HG02623 (cell line): ENCODE measurements around the gene TSFM.
"Not testable (repeated sequence)": the region's sequence is repeated elsewhere in the genome, so short reads cannot be mapped to it uniquely, and the experiment has no call there.

Experiments
- ATAC-seq: cut with Tn5 transposase; IDR thresholded peaks from one replicate; pipeline ENCODE4 v1.9.1; 2021; ENCODE audit warnings: moderate library complexity; ENCODE audit not compliant: unreplicated experiment

TSFM gene

DNA sequence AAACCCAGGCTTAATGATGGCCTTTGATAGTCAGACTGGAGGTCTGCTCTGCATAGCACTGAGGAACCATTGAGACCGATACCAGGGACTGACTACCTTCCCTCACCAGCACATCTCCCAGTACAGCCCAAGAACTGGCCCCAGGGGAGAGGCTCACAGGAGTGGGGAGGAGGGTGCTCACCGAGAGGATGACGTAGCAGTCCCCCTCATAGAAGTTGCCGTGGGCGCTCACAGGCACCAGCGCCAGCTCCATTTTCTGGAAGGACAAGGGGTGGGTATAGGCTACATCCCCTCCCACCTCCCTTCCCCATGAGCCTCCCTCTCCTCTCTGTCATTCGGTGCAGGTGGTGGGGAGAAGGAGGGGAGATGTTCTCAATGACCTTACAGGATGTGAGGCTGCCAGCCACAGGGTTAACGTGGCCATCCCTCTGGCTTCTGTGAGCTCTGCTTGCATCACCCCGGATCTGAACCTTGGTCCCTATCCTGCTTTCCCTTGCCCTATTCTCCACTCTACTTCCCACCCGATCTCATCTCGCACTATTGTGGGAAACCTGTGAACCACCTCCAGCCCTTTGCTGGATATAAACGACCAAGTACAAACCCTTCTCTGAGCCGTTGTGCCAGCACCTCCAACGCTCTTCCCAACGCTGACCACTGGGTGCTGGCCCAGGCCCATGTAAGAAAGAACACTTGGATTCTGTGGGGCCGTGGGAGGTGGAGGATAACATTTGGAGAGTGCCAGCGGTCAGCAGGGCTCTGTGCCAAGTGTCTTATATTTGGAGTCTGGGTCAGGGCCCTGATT is 31.6 kb downstream of the TSFM start:
- ATAC-seq = no peak

DNA sequence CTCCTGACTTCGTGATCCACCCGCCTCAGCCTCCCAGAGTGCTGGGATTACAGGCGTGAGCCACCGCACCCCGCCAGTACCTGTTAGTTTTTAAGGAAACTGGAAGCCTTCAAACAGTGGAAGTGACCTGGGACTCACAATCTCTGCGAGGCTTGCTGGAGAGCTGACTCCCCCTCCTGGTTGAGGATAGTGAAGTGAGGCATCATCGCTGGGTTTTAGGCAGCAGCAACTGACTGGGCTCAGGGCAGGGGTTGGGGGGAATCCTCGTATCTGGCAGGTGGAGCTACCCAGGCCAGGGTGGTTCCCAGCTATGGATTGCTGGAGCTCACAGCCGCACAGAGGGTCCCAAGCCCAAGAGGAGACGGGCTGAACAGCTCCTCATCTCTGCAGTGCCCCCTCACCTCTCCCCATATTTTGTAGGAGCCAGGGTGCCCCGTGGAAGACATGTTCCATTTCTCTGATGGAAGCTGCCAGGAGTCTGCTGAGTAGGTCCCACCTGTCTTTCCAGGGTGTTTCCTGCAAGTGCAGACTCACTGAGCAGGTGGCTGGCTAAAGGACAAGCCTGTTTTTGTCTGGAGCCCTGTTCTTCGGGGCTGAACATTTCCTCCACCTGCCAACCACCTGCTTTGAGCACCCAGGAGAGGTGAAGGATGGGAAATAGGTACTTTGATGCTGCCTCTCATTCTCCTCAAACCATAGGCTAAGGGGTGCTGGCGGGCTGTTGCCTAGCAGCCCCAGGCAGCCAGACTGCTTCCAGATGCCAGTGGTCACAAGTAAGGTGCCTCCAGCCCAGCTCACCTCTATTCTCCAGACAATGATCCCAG is 32.8 kb downstream of the TSFM start:
- ATAC-seq = no peak

DNA sequence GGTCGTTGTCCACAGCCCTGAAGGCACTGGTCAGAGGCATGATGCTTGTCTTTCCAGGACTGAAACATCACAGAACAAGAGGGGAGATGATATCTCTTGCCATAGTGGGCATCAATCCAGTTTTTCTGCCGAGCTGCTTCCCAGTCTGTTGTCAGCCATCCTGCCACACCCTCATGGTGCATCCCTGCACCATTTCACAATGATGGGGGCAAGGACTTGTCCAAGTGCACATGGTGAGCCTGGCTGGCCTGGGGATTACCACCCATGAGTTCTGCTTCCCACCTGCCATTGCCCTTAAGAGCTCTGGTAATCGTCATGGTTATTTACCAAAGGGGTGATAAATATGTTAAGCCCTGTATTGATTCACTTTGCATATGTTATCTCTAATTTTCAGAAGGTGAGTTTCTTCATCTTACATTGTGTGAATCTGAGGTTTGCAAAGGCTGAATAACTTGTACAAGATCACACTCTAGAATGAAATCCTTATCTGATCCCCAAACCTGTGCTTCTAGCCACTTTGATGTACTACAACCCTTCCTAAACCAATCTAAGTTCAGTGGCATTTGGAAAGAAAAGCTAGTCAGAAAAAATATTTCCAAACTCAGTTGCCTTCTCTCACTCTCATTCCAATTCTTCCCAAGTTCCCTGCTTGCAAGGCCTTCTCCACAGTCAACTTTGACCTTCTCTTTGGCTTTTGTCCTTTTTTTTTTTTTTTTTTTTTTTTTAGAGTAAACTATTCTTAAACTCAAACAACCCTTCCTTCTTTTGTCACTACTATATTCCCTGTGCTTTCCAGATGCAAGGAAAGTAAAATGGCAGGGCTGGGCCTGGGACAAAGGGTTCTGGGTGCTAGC is 33.6 kb downstream of the TSFM start:
- no peak for ATAC-seq

DNA sequence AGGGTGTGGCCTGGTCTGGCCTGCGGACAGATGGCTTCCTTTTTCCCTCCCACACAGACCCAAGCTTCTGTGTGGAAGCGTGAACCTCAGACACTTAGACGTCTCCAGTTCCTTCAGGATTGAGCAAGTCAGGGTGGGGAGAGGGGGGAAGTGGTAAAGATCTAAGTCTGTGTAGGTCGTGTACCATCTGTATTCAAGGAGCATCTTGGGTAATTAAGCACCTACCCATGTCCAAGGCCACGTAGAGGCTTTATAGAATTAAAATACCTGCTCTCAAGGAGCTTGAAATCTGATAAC is 34.2 kb downstream of the TSFM start:
- ATAC-seq = no peak

DNA sequence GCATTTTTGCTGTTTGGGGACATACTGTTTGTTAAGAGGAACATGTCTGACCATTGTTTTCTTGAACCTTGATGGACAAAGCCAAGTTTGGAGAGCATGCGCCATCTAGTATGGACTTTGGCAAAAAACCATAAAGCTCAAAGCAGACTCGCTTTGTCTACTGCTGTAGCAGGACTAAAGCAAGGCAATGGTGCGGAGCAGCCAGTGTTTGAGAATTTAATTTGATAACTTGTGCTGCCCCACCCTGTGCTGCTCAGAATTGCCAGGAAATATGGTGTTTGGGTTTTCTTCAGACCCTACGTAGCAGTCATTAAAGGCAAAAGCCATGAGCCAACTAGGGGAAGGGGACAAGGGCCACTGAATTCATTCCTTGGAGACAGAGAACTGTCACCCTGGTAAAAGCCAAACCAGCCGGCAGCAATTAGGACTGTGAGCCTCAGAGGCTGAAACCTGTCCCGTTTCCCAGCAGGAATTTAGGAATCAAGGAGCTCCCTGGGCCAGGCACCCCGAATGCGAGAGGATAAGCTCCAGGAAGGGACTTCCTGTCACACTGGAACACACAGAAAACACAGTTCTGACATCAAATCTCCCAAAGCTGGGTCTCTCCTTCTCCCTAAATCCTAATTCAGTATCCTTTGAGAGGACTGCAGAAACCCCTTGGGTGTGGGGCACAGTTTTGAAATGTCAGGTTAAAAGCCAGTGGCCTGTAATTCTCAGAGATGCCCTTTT is 34.8 kb downstream of the TSFM start:
- ATAC-seq = no peak

DNA sequence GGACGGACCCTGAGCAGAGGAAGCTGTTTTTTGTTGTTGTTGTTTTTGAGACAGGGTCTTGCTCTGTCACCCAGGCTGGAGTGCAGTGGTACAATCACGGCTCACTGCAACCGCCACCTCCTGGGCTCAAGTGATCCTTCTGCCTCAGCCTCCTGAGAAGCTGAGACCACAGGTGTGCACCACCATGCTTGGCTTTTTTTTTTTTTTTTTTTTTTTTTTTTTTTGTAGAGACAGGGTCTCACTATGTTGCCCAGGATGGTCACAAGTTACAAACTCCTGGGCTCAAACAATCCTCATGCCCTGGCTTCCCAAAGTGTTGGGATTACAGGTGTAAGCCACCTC is 35.4 kb downstream of the TSFM start:
- ATAC-seq = not testable (repeated sequence)

DNA sequence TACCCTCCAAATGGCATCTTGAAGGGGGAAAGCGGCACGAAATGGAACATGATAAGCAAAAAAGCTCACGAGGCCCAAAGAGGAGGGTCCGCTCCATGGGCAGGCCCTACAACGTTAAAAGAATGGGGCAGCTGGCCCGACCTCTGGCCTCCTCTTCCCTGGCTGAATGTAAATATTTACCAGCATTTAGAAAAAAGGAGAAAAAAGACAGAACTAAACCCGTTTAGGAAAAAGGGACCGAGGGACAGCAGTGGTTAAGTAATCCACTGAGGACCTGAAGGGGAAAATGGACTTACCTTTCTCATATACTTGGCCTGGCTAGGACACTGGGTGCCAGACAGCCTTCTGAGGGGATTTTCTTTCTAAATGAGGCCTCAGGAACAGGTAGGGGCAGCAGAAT is 37.5 kb downstream of the TSFM start:
- not testable (repeated sequence) for ATAC-seq

DNA sequence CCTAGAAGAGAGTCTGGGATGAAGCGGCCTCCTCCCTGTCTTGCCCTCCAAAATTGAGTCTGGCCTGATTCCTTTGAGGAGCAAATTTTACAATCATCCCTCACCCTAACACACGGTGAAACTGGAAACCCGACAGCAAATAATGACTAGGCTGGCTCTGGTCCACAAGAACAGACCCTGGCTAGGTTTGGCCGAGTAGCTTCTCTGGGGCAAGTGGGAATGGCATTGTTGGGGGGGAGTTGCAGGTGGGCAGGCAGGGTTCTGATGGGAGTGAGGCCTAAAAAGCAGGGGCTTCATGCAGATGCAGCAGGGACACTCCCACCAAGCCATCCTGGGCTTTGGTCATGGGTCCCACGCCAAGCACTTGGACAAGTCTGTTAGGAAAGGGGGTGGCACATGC is 38.4 kb downstream of the TSFM start:
- not testable (repeated sequence) for ATAC-seq

DNA sequence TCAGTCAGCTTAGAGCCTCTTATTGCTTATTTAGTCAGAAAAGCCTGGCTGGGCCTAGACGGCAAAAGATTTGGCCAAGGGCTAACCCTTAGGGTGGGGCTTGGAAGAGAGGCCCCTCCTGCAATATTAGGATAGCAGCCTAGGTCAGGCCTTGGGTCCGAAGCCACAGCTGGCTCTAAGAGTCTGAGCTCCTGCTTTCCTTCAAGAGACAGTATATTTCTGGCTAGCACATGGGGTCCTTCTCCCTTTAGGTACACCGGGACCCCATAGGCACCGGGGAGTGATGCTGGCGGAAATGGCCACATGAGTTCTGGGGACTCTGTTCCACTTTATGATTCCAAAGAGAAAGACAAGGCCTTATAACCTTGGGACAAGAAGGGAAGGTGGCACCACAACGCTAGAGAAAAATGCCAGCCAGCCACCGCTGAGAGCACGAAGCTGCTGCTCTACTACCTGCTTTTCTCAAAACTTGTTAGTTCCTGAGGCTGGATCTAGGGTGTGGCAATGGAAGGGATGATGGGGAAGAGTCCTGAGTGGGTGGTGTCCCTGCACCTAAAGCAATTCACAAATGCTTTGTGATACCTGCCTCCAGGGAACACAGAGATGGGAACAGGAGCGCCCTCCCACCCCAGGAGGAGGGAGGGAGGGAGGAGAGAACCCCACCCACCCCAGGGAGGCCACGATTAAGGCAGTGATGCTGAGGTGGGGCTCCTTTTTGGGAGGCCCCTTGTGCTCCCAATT is 39.1 kb downstream of the TSFM start:
- ATAC-seq = no peak

DNA sequence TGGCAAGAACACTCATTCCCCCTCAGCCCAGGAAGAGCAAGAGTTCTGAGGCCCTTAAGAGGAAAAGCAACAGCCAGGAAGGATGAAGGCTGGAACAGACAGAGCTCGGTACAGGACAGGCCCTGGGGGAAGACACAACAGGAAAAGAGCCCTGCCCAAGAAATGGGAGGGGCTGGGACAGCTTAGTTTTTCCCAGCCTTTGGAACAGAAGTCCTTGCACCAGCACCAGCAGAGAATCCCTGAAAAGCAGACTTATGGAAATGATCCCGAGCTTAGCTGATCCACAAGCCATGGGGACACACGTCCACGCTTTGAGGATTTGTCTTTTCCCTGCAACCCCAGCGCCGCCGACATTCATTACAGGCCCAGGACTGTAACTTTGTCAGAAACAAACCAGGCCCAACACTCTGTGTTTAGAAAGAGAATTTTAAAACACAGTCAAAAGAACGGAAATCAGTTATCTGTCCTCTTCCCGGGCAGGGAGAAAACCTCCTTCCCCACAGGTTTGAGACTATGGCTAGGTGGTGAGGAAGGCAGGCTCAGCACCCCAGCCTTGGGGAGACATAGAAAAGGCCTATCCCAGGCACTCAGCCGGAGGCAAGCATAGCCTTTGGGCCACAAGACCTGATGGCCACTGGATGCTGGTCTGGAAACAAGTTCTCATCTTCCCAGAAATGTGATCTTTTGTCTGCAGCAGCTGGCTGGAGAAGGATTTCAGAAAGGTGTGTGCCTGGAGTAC is 40.0 kb downstream of the TSFM start:
- ATAC-seq = no peak

DNA sequence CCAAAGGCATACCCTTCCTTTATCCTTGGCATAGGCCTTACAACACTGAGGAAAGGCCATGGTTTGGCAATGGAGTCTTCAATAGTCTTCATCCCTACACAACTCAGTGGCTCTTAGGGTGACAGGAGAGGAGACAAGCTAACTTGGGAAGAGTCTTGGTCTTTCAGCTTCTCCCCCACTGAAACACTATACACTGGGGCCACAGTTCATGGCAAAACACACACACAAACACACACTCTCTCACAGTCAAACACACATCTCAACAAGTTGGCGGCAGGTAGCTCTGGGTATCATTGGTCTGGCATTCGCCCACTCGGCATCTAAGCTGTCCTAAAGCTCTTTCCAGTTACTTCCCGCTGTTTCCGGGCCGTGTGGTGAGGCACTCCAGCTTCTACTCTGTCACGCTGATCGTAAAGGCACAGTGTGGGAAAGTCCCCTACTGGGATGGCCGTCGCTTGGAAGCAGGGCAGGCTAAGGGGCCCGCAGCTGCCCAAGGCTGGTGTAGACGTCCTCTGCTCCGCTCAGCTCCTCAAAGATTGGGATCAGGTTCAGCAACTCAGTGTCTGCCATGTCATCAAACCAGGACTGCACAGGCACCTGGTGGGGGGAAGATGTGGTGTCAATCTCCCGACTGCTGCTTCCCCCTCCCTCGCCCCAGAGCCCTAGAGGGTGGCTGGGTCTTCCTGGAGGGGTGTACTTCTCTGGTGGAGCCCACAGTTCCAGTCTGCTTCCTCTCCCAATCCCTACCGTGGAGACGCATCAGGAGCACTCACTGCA is 40.7 kb downstream of the TSFM start:
- no peak for ATAC-seq

DNA sequence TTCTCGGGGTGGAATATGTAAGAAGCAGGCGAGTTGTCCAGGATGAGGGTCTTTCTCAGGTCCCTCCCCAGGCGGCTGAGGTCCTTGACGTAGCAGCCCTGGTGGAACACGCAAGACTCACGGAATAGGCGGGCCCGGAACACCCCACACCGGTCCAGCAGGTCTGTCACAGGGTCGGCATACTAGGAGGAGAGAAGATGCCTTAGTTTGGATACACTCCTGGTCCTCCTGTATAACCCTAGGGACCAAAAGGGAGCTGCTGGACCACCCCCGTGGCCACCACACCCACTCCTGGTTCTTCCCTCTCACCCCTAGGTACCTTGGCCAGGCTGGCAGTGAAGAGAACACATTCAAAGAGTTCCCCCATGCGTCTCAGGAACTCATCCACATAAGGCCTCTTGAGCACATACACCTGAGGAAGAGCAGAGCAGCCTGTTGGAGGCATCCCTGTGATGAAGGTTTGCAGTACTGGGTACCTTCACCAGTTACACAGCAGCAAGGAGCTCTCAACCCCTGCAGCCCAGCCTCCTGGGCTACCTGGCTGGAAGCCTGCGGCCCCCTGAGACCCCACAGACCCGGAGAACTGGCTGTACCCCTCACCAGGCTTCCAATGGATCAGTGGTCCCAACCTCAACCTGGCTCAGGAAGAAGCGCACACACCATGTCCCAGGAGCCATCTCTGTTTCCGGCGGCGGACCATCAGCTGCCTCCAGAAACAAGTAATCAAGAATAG is 41.5 kb downstream of the TSFM start:
- no peak for ATAC-seq

DNA sequence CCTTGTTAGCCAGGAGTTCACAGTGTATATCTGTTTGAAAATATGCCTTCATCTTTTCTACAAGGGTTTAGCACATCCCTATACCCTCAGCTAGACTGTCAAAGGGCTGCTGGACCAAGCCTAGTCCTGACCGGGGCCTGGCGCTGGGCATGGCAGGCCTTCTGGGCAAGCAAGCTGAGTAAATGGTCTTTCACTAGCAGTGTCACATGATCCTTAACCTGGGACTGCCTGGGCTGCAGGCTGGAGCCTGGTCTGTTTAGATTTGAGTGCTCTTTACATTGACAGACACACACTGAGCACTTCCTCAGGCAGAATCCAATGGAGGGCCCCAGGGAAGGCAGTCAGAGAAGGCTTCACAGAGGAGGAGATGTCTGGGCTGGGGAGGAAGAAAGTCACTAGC is 42.9 kb downstream of the TSFM start:
- ATAC-seq = no peak

DNA sequence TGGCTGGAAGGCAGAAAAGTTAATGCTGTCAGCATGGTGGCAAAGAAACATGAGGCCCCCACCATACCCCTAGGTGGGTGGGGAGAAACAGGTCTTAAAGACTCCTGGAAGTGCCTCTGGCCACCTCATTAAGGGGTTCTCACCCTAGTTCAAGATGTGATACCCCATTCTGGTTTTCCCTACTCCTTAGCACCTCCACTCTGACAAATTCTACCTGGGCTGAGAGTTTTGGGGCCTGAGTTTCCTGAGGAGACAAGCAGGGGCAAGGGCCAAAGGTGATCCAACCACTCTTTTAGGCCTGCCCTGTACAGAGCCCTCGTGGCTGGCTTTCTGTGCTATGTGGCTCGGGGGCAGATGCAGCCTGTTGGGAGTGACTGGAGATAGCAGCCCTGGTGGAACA is 43.8 kb downstream of the TSFM start:
- ATAC-seq = no peak

DNA sequence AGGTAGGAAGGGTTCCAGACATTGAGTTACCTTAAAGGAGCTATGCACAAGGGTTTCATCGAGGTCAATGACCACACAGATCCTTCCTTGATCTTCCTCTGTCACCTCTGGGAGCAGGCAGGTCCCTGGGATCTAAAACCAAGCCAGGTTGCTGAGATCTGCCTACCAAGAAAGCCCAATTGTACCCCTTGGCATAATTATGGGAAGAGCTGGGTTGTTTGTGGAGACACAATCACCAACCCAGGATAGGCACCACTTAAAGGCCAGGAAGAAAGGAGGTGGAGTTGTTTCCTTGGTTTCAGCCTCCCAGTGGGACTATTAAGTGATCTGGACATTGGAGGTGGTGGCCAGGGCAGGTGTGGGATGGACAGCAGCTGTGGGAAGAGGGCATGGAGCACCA is 44.4 kb downstream of the TSFM start:
- ATAC-seq = no peak

DNA sequence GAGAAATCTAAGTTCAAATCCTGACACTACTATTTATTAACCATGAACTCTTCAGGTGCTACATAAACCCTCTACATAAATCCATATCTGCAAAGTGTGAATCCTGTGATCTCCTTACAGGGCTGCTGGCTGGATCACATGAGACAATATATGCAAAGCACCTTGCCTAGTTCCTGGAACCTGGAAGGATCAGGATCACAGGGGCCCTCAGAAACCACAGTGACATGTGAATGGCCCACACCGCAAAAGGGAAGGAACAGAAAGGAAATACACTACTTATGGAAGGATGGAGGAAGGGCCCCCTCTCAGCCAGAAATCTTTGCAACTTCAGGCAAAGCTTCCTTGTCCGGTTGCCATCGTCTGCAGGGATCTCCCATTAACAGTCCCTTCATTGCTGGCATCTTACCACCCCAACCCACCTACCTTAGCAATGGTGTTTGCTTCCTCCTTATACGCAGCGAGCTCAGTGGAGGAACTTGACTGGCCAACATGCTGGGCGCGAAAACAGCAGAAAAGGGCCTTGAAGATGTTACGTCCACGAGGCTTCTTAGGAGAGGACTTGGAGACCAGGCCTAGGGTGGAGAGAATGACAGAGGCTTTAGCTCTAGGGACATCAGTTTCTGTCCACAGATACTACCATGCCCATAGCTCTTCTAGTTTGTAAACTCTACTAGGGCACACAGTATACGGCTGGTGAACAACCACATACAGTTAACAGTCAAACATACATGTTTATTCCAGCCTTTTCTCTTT is 46.6 kb downstream of the TSFM start:
- ATAC-seq = no peak

DNA sequence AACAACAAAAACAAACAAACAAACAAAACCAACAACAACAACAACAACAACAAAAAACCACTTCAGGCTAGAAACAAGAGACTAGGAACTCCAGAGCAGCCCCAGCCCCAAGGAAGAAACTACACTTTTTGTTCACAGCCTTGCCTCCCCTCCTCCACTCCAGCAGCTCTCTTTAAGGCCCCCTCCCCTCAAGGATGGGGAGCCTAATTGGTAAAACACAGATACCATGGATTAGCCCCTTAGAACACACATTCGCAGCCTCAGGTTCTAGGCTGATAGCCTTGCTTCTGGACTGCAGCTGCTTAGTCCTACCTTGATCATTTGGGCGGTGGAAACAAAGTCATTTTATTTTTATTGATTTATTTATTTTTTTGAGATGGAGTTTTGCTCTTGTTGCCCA is 47.8 kb downstream of the TSFM start:
- no peak for ATAC-seq

DNA sequence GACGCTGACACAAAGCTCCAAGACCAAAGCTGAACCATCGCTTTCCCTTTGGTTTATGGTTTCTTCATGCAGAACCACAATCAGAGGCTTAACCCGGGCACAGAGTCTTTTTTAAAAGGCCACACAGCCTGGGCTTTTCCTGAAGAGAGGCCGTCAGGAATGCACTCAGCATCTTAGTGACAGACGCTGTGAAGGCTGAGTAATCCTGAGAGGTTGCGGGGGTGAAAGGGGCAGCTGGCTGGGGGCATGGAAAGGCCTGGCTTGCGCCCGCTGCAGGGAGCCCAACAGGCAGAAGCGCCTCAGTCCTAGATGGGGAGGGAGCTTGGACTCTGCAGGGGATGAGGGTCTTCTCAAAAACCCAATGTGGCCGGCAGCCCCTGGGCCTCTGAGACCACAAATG is 50.4 kb downstream of the TSFM start:
- no peak for ATAC-seq
